ENCODE results near the gene ISG15. TPM values are rescaled to one million over a fixed set of nuclear protein-coding genes. Genes with fewer than 3 reads are reported as not detected.
"Not testable (repeated sequence)": the region's sequence is repeated elsewhere in the genome, so short reads cannot be mapped to it uniquely, and the experiment has no call there.

Gene ISG15
- total and polyA plus RNA-seq, 4 donors: 27.7 to 48.8 (median 31.2) TPM

DNA sequence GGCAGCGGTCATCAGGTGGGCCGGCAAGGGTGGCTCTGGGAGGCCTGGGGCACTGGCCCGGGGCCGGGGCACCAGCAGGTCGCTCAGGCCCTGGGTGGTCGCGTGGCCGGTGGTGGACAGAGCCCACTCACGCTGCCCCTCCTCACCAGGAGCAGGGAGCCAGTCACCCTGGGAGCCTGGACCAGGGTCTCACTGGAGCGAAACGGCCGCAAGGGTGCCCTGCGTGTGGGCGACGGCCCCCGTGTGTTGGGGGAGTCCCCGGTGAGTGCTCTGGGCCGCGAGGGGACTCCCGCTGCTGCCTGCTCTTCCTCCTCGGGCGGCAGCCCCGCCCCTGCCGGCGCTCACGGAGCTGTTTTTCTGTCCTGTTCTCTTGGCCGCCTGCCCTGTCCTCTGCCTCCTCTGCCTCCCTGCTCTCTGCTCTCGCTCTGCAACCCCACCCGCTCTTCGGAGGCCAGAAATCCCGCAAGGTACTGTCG, 37.3 kb downstream of the ISG15 start:
- H3K36me3 ChIP-seq (ENCODE audit: control insufficient read depth, insufficient read depth, low read length): peaks cover 100% of the 10 kb centered on the region
- H3K27me3 ChIP-seq (ENCODE audit: control insufficient read depth, insufficient read depth, low read length): no peaks in the 10 kb centered on the region
- no peak for DNase-seq (ENCODE audit: low read depth in 4 of 6, low spot score in 6 of 6)
- no peaks in the 10 kb centered on the region for H3K4me1 ChIP-seq (ENCODE audit: control insufficient read depth, insufficient read depth, low read length)
- no peak overlapping the region for H3K4me3 ChIP-seq (ENCODE audit: low read depth, low read length)
- 85% methylated on average over 32 of the region's 32 CpGs for WGBS (ENCODE audit: insufficient coverage)
- H3K27ac ChIP-seq (ENCODE audit: low read depth, low read length): no peak overlapping the region
- no peaks in the 10 kb centered on the region for H3K9me3 ChIP-seq (ENCODE audit: control insufficient read depth, insufficient read depth, low read length)

DNA sequence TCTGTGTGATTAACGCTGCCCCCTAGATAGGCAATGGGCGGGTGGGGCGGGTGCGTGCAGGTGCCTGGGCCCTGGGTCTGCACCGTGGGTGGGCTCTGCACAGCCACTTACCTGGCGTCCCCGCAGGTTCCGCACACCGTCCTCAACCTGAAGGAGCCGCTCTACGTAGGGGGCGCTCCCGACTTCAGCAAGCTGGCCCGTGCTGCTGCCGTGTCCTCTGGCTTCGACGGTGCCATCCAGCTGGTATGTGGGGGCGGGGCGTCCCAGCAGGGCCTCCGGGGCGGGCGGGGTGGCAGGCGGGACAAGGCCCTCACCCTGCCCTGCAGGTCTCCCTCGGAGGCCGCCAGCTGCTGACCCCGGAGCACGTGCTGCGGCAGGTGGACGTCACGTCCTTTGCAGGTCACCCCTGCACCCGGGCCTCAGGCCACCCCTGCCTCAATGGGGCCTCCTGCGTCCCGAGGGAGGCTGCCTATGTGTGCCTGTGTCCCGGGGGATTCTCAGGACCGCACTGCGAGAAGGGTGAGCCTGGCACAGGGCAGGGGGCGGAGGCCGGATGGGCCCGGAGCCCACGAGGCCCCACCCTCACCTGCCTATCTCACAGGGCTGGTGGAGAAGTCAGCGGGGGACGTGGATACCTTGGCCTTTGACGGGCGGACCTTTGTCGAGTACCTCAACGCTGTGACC, 38.0 kb downstream of the ISG15 start:
- Histone ChIP-seq H3K27me3 (ENCODE audit: control insufficient read depth, insufficient read depth, low read length) (no peaks in the 10 kb centered on the region), H3K4me1 (ENCODE audit: control insufficient read depth, insufficient read depth, low read length) (no peaks in the 10 kb centered on the region), H3K27ac (ENCODE audit: low read depth, low read length) (no peak overlapping the region), H3K9me3 (ENCODE audit: control insufficient read depth, insufficient read depth, low read length) (no peaks in the 10 kb centered on the region), H3K4me3 (ENCODE audit: low read depth, low read length) (no peak overlapping the region), H3K36me3 (ENCODE audit: control insufficient read depth, insufficient read depth, low read length) (peaks cover 98% of the 10 kb centered on the region)
- WGBS (ENCODE audit: insufficient coverage): 92% methylated on average over 46 of the region's 46 CpGs
- DNase-seq (ENCODE audit: low read depth in 4 of 6, low spot score in 6 of 6): no peak

DNA sequence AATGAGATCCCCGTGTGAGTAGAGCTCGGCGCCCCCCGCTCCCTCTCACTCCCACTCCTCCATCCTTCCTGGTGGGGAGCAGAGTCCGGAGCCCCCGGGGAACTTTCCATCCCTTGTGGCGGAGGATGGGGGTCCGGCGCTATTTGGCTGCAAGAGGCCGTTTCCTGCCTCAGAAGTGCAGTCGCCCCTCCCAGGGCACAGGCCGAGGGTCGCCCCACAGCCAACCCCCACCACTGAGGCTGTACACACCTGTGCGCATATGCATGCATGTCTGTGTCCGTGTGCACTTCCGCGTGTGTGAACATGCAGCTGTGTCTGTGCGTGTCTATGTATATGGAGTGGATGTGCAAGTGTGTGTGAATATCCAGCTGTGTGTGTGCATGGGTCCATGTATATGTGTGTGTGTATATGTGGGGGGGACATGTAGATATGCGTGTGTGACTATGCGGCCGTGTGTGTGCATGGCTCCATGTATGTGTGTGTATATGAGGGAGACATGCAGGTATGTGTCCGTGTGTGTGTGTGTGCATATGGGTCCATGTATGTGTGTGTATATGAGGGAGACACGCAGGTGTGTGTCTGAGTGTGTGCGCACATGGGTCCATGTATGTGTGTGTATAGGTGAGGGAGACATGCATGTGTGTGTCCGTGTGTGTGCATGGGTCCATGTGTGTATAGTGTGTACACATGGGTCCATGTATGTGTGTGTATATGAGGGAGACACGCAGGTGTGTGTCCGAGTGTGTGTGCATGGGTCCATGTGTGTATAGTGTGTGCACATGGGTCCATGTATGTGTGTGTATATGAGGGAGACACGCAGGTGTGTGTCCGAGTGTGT, 38.9 kb downstream of the ISG15 start:
- Histone ChIP-seq H3K4me1 (ENCODE audit: control insufficient read depth, insufficient read depth, low read length) (no peaks in the 10 kb centered on the region), H3K36me3 (ENCODE audit: control insufficient read depth, insufficient read depth, low read length) (peaks cover 92% of the 10 kb centered on the region), H3K27me3 (ENCODE audit: control insufficient read depth, insufficient read depth, low read length) (no peaks in the 10 kb centered on the region), H3K4me3 (ENCODE audit: low read depth, low read length) (no peak overlapping the region), H3K9me3 (ENCODE audit: control insufficient read depth, insufficient read depth, low read length) (no peaks in the 10 kb centered on the region), H3K27ac (ENCODE audit: low read depth, low read length) (no peak overlapping the region)
- 96% methylated on average over 29 of the region's 29 CpGs for WGBS (ENCODE audit: insufficient coverage)
- DNase-seq (ENCODE audit: low read depth in 4 of 6, low spot score in 6 of 6): no peak

DNA sequence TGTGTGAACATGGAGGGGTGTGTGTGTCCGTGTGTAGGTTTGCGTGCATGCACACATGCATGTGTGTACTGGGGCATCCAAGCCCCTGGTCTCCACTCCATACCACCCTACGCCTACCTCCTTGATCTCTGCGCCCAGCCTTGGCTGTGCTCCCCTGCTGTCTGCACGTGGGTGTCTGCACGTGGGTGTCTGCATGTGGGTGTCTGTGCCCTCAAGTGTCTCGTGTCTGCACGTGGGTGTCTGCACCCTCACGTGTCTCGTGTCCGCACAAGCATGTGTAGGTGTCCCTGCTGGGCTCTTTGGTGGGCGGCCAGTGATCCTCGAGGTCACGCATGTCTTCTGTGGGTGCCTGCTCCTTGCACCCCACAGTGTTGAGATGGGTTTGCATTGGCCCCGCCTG, 39.7 kb downstream of the ISG15 start:
- Histone ChIP-seq H3K4me3 (ENCODE audit: low read depth, low read length) (no peak overlapping the region), H3K4me1 (ENCODE audit: control insufficient read depth, insufficient read depth, low read length) (peaks cover 2% of the 10 kb centered on the region), H3K36me3 (ENCODE audit: control insufficient read depth, insufficient read depth, low read length) (peaks cover 84% of the 10 kb centered on the region), H3K27ac (ENCODE audit: low read depth, low read length) (no peak overlapping the region), H3K27me3 (ENCODE audit: control insufficient read depth, insufficient read depth, low read length) (peaks cover 3% of the 10 kb centered on the region), H3K9me3 (ENCODE audit: control insufficient read depth, insufficient read depth, low read length) (no peaks in the 10 kb centered on the region)
- WGBS (ENCODE audit: insufficient coverage): 98% methylated on average over 13 of the region's 15 CpGs
- no peak for DNase-seq (ENCODE audit: low read depth in 4 of 6, low spot score in 6 of 6)

DNA sequence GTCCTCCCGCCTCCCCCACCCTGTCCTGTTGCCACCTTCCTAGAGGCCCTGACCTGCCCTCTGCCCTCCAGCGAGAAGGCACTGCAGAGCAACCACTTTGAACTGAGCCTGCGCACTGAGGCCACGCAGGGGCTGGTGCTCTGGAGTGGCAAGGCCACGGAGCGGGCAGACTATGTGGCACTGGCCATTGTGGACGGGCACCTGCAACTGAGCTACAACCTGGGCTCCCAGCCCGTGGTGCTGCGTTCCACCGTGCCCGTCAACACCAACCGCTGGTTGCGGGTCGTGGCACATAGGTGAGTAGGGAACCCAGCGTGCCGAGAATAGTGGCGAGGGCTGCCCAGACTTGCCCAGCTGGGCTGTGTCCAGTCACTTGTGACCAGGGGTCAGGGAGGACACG, 40.4 kb downstream of the ISG15 start:
- 96% methylated on average over 18 of the region's 18 CpGs for WGBS (ENCODE audit: insufficient coverage)
- Histone ChIP-seq H3K4me1 (ENCODE audit: control insufficient read depth, insufficient read depth, low read length) (peaks cover 8% of the 10 kb centered on the region), H3K9me3 (ENCODE audit: control insufficient read depth, insufficient read depth, low read length) (no peaks in the 10 kb centered on the region), H3K36me3 (ENCODE audit: control insufficient read depth, insufficient read depth, low read length) (peaks cover 77% of the 10 kb centered on the region), H3K4me3 (ENCODE audit: low read depth, low read length) (no peak overlapping the region), H3K27ac (ENCODE audit: low read depth, low read length) (no peak overlapping the region), H3K27me3 (ENCODE audit: control insufficient read depth, insufficient read depth, low read length) (peaks cover 9% of the 10 kb centered on the region)
- no peak for DNase-seq (ENCODE audit: low read depth in 4 of 6, low spot score in 6 of 6)

DNA sequence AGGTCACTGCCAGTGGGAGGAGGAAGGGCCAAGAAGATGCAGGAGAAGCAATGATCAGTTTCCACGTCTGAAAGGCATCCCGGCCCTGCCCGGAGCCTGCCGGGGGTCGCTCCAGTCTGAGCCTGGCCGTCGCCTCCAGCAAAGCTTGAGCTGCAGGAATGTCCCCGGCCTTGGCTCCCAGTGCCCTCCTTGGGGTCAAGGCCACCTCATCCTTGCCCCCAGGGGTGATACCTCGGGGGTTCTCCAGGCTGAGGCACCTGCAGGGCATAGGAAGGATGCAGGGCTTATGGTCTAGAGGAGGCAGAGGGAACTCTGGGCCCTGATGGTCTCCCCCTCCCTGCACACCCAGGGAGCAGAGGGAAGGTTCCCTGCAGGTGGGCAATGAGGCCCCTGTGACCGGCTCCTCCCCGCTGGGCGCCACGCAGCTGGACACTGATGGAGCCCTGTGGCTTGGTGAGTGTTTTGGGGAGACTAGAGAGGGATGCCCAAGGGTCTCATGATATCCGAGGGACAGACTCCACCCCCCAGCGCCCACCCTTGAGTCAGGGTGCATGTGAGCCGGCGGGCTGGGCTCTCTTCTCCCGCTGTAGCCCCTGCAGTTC, 40.9 kb downstream of the ISG15 start:
- Histone ChIP-seq H3K27me3 (ENCODE audit: control insufficient read depth, insufficient read depth, low read length) (peaks cover 14% of the 10 kb centered on the region), H3K36me3 (ENCODE audit: control insufficient read depth, insufficient read depth, low read length) (peaks cover 73% of the 10 kb centered on the region), H3K4me3 (ENCODE audit: low read depth, low read length) (no peak overlapping the region), H3K9me3 (ENCODE audit: control insufficient read depth, insufficient read depth, low read length) (no peaks in the 10 kb centered on the region), H3K27ac (ENCODE audit: low read depth, low read length) (no peak overlapping the region), H3K4me1 (ENCODE audit: control insufficient read depth, insufficient read depth, low read length) (peaks cover 13% of the 10 kb centered on the region)
- 93% methylated on average over 14 of the region's 18 CpGs for WGBS (ENCODE audit: insufficient coverage)
- DNase-seq (ENCODE audit: low read depth in 4 of 6, low spot score in 6 of 6): no peak

DNA sequence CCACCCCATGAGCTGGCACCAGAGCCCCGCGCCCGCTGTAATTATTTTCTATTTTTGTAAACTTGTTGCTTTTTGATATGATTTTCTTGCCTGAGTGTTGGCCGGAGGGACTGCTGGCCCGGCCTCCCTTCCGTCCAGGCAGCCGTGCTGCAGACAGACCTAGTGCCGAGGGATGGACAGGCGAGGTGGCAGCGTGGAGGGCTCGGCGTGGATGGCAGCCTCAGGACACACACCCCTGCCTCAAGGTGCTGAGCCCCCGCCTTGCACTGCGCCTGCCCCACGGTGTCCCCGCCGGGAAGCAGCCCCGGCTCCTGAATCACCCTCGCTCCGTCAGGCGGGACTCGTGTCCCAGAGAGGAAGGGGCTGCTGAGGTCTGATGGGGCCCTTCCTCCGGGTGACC, 41.7 kb downstream of the ISG15 start:
- H3K27ac ChIP-seq (ENCODE audit: low read depth, low read length): no peak overlapping the region
- DNase-seq (ENCODE audit: low read depth in 4 of 6, low spot score in 6 of 6): no peak
- no peak overlapping the region for H3K4me3 ChIP-seq (ENCODE audit: low read depth, low read length)
- 89% methylated on average over 20 of the region's 23 CpGs for WGBS (ENCODE audit: insufficient coverage)
- no peaks in the 10 kb centered on the region for H3K9me3 ChIP-seq (ENCODE audit: control insufficient read depth, insufficient read depth, low read length)
- H3K36me3 ChIP-seq (ENCODE audit: control insufficient read depth, insufficient read depth, low read length): peaks cover 65% of the 10 kb centered on the region
- H3K4me1 ChIP-seq (ENCODE audit: control insufficient read depth, insufficient read depth, low read length): peaks cover 18% of the 10 kb centered on the region
- H3K27me3 ChIP-seq (ENCODE audit: control insufficient read depth, insufficient read depth, low read length): peaks cover 18% of the 10 kb centered on the region

DNA sequence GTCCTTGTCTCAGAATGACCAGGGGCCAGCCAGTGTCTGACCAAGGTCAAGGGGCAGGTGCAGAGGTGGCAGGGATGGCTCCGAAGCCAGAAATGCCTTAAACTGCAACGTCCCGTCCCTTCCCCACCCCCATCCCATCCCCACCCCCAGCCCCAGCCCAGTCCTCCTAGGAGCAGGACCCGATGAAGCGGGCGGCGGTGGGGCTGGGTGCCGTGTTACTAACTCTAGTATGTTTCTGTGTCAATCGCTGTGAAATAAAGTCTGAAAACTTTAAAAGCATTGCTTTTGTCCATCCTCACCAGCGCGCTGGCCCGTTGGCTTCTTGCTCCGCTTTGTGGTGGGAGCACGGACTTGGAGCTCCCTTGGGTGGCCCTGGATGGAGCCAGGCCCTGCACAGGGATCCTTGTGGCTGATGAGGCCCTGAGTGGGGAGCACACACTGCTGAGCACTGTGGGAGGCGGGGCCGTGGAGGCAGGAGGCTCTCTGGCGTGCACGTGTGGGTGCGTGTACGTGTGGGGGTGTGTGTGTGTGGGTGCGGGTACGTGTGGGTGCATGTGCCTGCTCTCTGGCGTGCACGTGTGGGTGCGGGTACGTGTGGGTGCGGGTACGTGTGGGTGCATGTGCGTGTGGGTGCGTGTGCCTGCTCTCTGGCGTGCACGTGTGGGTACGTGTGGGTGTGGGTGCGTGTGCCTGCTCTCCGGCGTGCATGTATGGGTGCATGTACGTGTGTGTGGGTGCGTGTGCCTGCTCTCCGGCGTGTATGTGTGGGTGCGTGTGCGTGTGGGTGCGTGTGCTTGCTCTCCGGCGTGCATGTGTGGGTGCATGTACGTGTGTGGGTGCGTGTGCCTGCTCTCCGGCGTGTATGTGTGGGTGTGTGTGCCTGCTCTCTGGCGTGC, 42.8 kb downstream of the ISG15 start:
- Histone ChIP-seq H3K36me3 (ENCODE audit: control insufficient read depth, insufficient read depth, low read length) (peaks cover 54% of the 10 kb centered on the region), H3K4me1 (ENCODE audit: control insufficient read depth, insufficient read depth, low read length) (peaks cover 25% of the 10 kb centered on the region), H3K4me3 (ENCODE audit: low read depth, low read length) (no peak overlapping the region), H3K27ac (ENCODE audit: low read depth, low read length) (no peak overlapping the region), H3K27me3 (ENCODE audit: control insufficient read depth, insufficient read depth, low read length) (peaks cover 28% of the 10 kb centered on the region), H3K9me3 (ENCODE audit: control insufficient read depth, insufficient read depth, low read length) (no peaks in the 10 kb centered on the region)
- 84% methylated on average over 28 of the region's 50 CpGs for WGBS (ENCODE audit: insufficient coverage)
- DNase-seq (ENCODE audit: low read depth in 4 of 6, low spot score in 6 of 6): no peak

DNA sequence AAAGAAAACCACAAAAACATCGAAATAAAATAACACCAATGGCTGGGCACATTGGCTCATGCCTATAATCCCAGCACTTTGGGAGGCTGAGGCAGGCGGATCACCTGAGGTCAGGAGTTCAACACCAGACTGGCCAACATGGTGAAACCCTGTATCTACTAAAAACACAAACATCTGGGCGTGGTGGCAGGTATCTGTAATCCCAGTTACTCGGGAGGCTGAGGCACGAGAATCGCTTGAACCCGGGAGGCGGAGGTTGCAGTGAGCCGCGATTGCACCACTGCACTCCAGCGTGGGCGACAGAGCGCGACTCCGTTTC, 44.4 kb downstream of the ISG15 start:
- H3K27me3 ChIP-seq (ENCODE audit: control insufficient read depth, insufficient read depth, low read length): peaks cover 42% of the 10 kb centered on the region
- H3K27ac ChIP-seq (ENCODE audit: low read depth, low read length); DNase-seq (ENCODE audit: low read depth in 4 of 6, low spot score in 6 of 6); H3K4me3 ChIP-seq (ENCODE audit: low read depth, low read length); H3K9me3 ChIP-seq (ENCODE audit: control insufficient read depth, insufficient read depth, low read length): not testable (repeated sequence)
- H3K36me3 ChIP-seq (ENCODE audit: control insufficient read depth, insufficient read depth, low read length): peaks cover 37% of the 10 kb centered on the region
- peaks cover 29% of the 10 kb centered on the region for H3K4me1 ChIP-seq (ENCODE audit: control insufficient read depth, insufficient read depth, low read length)
- WGBS (ENCODE audit: insufficient coverage): 81% methylated on average over 8 of the region's 15 CpGs
